ENCODE results near the gene NXF3.
"Not testable (repeated sequence)": the region's sequence is repeated elsewhere in the genome, so short reads cannot be mapped to it uniquely, and the experiment has no call there.

The NXF3 gene

GRCh38 chrX:103073467-103073866 is 19.5 kb downstream of the NXF3 start:
- no peaks in the 10 kb centered on the region for H3K36me3 Mint-ChIP-seq
- H3K9me3 Mint-ChIP-seq (ENCODE audit: low read depth): no peaks in the 10 kb centered on the region
- H3K27me3 Mint-ChIP-seq: peaks cover 2% of the 10 kb centered on the region

DNA sequence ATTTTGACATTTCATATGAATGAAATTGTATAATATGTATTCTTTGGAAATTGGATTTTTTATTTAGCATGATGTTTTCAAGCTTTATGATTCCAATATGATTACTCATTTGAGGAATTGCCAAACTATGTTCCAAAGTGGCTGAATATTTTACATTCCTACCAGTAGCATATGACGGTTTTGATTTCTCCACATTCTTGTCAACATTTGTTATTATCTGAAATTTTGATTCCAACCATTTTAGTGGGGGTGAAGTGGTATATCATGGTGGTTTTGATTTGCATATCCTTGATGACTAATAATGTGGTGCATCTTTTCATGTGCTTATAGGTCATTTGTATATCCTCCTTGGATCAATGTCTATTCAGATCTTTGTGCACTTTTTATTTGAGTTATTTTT is 26.3 kb downstream of the NXF3 start:
- H3K4me1 Mint-ChIP-seq (ENCODE audit: low read depth): peaks cover 2% of the 10 kb centered on the region
- H3K27me3 Mint-ChIP-seq: peaks cover 11% of the 10 kb centered on the region
- H3K4me3 Mint-ChIP-seq: no peak overlapping the region
- no peaks in the 10 kb centered on the region for H3K36me3 Mint-ChIP-seq
- no peaks in the 10 kb centered on the region for H3K9me3 Mint-ChIP-seq (ENCODE audit: low read depth)
- H3K27ac Mint-ChIP-seq: no peak overlapping the region

More at GRCh38 chrX:103073467-103073866, 19.5 kb downstream of the NXF3 start:
- no peak overlapping the region for H3K4me3 Mint-ChIP-seq
- H3K4me1 Mint-ChIP-seq (ENCODE audit: low read depth): no peaks in the 10 kb centered on the region
- no peak overlapping the region for H3K27ac Mint-ChIP-seq

GRCh38 chrX:103063918-103064434 is 29.0 kb downstream of the NXF3 start, which contains the start of gene BEX1:
TSS of gene BEX1 (minus strand) at chrX:103064171. CDS start at chrX:103063274, 897 bp downstream.
- Mint-ChIP-seq H3K27me3 (peaks cover 9% of the 10 kb centered on the region), H3K9me3 (ENCODE audit: low read depth) (no peaks in the 10 kb centered on the region), H3K4me3 (peak within 1 kb of the TSS; percentile 58), H3K36me3 (no peaks in the 10 kb centered on the region), H3K27ac (no peak within 1 kb of the TSS), H3K4me1 (ENCODE audit: low read depth) (peaks cover 2% of the 10 kb centered on the region)

- H3K9me3 Mint-ChIP-seq (ENCODE audit: low read depth): no peaks in the 10 kb centered on the region
- H3K36me3 Mint-ChIP-seq: no peaks in the 10 kb centered on the region
- peak overlapping the region; percentile 58 for H3K4me3 Mint-ChIP-seq
- H3K27ac Mint-ChIP-seq: no peak overlapping the region
- H3K27me3 Mint-ChIP-seq: peaks cover 9% of the 10 kb centered on the region
- H3K4me1 Mint-ChIP-seq (ENCODE audit: low read depth): peaks cover 2% of the 10 kb centered on the region
Measured at GRCh38 chrX:103063191-103063845, 29.6 kb downstream of the NXF3 start.

DNA sequence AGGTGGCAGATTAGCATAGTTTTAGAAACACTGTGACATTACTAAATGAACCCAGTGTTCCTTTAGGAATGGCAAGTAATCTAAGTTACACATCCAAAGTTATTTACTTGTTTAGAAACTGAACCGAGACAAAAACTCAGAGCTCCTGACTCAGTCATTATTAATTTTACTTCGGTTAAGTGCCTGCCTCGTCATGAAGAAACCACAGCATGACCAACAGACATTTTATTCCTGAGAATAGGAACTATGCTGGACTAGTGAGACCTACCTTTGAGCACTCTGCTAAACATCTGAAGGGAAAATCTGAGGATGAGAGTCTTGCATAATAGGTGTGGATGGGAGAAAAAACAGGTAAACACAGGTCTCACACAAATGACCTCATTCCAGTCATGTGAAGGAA is 31.5 kb downstream of the NXF3 start:
- Mint-ChIP-seq H3K4me1 (ENCODE audit: low read depth) (peaks cover 2% of the 10 kb centered on the region), H3K27ac (no peak overlapping the region), H3K27me3 (peaks cover 7% of the 10 kb centered on the region), H3K36me3 (no peaks in the 10 kb centered on the region), H3K4me3 (no peak overlapping the region), H3K9me3 (ENCODE audit: low read depth) (no peaks in the 10 kb centered on the region)

GRCh38 chrX:103056902-103057301 is 36.0 kb downstream of the NXF3 start:
- no peaks in the 10 kb centered on the region for H3K4me1 Mint-ChIP-seq (ENCODE audit: low read depth)
- no peak overlapping the region for H3K4me3 Mint-ChIP-seq
- peaks cover 3% of the 10 kb centered on the region for H3K27me3 Mint-ChIP-seq
- no peaks in the 10 kb centered on the region for H3K9me3 Mint-ChIP-seq (ENCODE audit: low read depth)
- H3K27ac Mint-ChIP-seq: no peak overlapping the region
- H3K36me3 Mint-ChIP-seq: no peaks in the 10 kb centered on the region

- no peak overlapping the region for H3K27ac Mint-ChIP-seq
- no peaks in the 10 kb centered on the region for H3K9me3 Mint-ChIP-seq (ENCODE audit: low read depth)
- H3K27me3 Mint-ChIP-seq: peaks cover 3% of the 10 kb centered on the region
- H3K36me3 Mint-ChIP-seq: no peaks in the 10 kb centered on the region
- no peak overlapping the region for H3K4me3 Mint-ChIP-seq
- H3K4me1 Mint-ChIP-seq (ENCODE audit: low read depth): no peaks in the 10 kb centered on the region
Measured at GRCh38 chrX:103052625-103053024, 40.3 kb downstream of the NXF3 start.

GRCh38 chrX:103051260-103051789 is 41.6 kb downstream of the NXF3 start:
- Mint-ChIP-seq H3K4me3 (no peak overlapping the region), H3K36me3 (no peaks in the 10 kb centered on the region), H3K27me3 (peaks cover 3% of the 10 kb centered on the region), H3K9me3 (ENCODE audit: low read depth) (no peaks in the 10 kb centered on the region), H3K4me1 (ENCODE audit: low read depth) (no peaks in the 10 kb centered on the region), H3K27ac (no peak overlapping the region)

DNA sequence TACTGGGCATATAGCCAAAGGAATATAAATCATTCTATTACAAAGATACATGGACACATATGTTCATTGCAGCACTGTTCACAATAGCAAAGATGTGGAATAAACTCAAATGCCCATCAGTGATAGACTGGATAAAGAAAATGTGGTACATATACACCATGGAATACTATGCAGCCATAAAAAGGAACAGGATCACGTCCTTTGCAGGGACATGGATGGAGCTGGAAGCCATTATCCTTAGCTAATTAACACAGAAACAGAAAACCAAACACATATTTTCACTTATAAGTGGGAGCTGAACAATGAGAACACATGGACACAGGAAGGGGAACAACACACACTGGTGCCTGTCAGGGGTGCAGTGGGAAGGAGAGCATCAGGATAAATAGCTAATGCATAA is 59.6 kb downstream of the NXF3 start:
- not testable (repeated sequence) for H3K36me3 Mint-ChIP-seq; H3K4me1 Mint-ChIP-seq (ENCODE audit: low read depth); H3K4me3 Mint-ChIP-seq; H3K27me3 Mint-ChIP-seq; H3K9me3 Mint-ChIP-seq (ENCODE audit: low read depth); H3K27ac Mint-ChIP-seq

All from activated naive CD8-positive, alpha-beta T cell (primary cell).